Stimulated activated CD4-positive, alpha-beta T cell treated with anti-CD3 and anti-CD28 coated beads, Interleukin-4, amount 100 ng/mL, for 1 hour (primary cell): ENCODE data around the gene RNF31.

Experiments
- DNase-seq: peaks from one replicate; pipeline ENCODE4 v3.0.0-alpha.2; 2020

RNF31 gene

DNA sequence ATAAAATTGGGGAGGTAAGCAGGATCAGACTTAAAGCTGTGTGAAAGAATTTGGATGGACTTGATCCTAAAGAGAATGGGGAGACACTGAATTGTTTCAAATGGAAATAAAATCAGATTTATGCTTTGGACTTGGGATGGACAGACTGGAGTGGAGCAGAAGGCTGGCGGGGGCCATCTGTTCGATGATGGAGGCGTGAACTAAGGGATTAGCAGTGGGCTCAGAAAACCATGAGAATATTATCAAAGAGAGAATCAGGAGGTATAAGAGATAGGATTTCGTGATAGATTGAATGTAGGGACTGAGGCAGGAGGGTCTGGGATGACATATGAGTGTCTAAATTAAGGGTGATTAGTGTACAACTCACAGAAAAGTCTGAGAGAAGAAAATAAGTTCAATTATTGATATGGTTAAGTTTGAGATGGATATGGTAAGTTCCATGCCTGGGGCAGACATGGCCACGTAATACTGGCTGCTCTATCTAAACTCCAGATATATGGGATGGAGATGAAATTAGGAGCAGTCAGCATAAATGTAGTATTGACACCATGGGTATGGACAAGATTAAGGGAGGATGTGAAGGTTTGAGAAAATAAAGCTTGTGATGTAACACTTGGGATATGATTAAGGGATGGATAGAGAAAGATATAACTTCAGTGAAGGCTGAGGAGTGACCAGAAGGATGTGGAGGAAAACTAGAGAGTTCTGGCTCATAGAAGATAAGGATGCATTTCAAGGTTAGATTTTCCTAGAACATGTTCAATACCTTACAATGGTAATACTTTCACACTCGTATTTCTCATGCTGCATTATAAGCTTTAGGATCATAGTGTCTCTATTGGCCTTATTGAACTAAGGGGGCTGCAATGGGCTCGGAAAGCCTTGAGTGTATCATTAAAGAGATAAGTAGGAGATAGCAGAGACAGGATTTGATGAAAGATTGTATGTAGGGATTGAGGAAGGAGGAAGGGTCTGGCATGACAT is 57.2 kb downstream of the RNF31 start:
- no peak for DNase-seq

DNA sequence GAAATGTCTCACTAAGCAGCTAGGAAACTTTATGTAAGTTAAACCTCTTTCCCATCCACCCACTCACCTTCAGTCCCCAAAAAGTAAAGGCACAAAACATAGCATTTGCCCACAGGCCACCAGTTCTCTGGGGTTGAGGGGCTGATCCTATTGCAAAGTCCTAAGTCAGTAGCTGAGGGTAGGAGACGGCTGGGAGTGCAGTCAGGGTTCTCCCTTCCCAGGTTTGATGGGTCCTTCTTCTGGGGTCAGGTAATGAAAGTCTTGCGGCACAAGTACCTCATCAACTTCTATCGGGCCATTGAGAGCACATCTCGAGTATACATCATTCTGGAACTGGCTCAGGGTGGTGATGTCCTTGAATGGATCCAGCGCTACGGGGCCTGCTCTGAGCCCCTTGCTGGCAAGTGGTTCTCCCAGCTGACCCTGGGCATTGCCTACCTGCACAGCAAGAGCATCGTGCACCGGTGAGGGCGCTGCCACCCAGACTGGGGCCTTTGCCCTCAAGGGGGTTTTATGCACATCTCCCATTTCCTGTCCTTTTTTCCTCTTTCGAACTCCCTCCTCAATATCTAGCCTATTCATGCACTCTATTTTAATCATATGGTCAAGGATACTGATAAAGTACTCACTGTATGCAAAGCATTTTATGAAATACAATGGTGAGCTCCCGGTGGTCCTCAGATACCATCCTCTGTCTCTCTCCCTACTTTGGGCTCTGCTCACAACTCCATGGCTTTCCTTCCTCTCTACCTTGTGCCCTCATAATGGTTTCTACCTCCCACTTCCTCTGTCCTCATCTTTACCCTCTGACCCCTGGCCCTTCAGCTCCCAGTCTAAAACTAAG is 59.2 kb downstream of the RNF31 start:
- no peak for DNase-seq

DNA sequence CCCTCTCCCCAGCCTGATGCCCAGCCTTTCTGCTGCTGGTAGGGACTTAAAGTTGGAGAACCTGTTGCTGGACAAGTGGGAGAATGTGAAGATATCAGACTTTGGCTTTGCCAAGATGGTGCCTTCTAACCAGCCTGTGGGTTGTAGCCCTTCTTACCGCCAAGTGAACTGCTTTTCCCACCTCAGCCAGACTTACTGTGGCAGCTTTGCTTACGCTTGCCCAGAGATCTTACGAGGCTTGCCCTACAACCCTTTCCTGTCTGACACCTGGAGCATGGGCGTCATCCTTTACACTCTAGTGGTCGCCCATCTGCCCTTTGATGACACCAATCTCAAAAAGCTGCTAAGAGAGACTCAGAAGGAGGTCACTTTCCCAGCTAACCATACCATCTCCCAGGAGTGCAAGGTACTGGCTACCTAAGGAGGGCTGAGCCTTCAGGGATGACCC is 59.8 kb downstream of the RNF31 start:
- no peak for DNase-seq

DNA sequence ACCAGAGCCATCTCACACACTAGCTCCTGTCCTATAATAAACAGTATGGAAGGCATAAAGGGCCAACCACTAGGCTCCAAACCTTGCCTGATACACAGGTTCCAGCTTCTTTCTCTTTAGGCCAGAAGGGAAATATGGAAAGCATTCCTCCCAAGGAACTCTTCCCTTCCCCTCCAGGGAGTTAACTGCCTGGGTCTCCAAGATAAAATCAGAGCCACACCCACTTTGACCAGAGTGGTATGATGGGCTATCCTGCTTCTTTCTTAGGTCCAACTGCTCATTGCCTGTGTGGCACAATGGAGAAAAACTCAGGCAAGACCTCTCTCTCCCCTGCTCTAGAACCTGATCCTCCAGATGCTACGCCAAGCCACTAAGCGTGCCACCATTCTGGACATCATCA is 60.3 kb downstream of the RNF31 start:
- no peak for DNase-seq
